Measurements from ENCODE around the gene RRP7A.
"Not testable (repeated sequence)": the region's sequence is repeated elsewhere in the genome, so short reads cannot be mapped to it uniquely, and the experiment has no call there.

RRP7A gene

GRCh38 chr22:42535082-42535731 lies 15.6 kb upstream of the RRP7A start:
- peak; percentile 52 for DNase-seq

GRCh38 chr22:42533638-42533977 lies 14.0 kb upstream of the RRP7A start:
- DNase-seq: no peak

- DNase-seq: not testable (repeated sequence)
These were observed 11.9 kb upstream of the RRP7A start for GRCh38 chr22:42531401-42532084.

- not testable (repeated sequence) for DNase-seq
These were observed 9.8 kb upstream of the RRP7A start for GRCh38 chr22:42529435-42529834.

- no peak for DNase-seq
These were observed 9.2 kb upstream of the RRP7A start for GRCh38 chr22:42528591-42529307.

- no peak for DNase-seq
These were observed 3.0 kb upstream of the RRP7A start for GRCh38 chr22:42522546-42522945.

- DNase-seq: no peak
These were observed 1.6 kb upstream of the RRP7A start for GRCh38 chr22:42521228-42521546.

- DNase-seq: not testable (repeated sequence)
These were observed 715 bp downstream of the RRP7A start for GRCh38 chr22:42518638-42519524.

GRCh38 chr22:42517103-42517502 lies 2.5 kb downstream of the RRP7A start:
- DNase-seq: not testable (repeated sequence)

GRCh38 chr22:42515896-42516295 lies 3.7 kb downstream of the RRP7A start:
- no peak for DNase-seq

GRCh38 chr22:42515304-42515703 lies 4.3 kb downstream of the RRP7A start:
- not testable (repeated sequence) for DNase-seq

- DNase-seq: not testable (repeated sequence)
These were observed 5.3 kb downstream of the RRP7A start for GRCh38 chr22:42514331-42514730.

- DNase-seq: peak; percentile 19
These were observed 7.2 kb downstream of the RRP7A start for GRCh38 chr22:42512273-42512990.

- peak; percentile 39 for DNase-seq
These were observed 8.2 kb downstream of the RRP7A start for GRCh38 chr22:42511401-42511891.

GRCh38 chr22:42509548-42509947 lies 10.0 kb downstream of the RRP7A start:
- no peak for DNase-seq

- DNase-seq: not testable (repeated sequence)
These were observed 10.6 kb downstream of the RRP7A start for GRCh38 chr22:42508975-42509364.

- not testable (repeated sequence) for DNase-seq
These were observed 11.1 kb downstream of the RRP7A start for GRCh38 chr22:42508327-42508974.

- DNase-seq: no peak
These were observed 18.8 kb downstream of the RRP7A start for GRCh38 chr22:42500836-42501179.

GRCh38 chr22:42500161-42500835 lies 19.3 kb downstream of the RRP7A start:
- no peak for DNase-seq

GRCh38 chr22:42499773-42500160 lies 19.8 kb downstream of the RRP7A start:
- DNase-seq: not testable (repeated sequence)

GRCh38 chr22:42495533-42496141 lies 24.0 kb downstream of the RRP7A start:
- not testable (repeated sequence) for DNase-seq
